Ovary (tissue), 3 donors: Measurements from ENCODE around the gene UAP1.

Experiments
- EP300 ChIP-seq: sonication (generic); formaldehyde crosslinking; IDR thresholded peaks from one replicate; pipeline ENCODE4 v1.6.1; 2017; ENCODE audit warnings: antibody characterized with exemption
- POLR2A ChIP-seq: fragments of 450-650 bp; IDR thresholded peaks from one replicate; pipeline ENCODE4 v1.6.1; 2017; ENCODE audit warnings: antibody characterized with exemption, mild to moderate bottlenecking, moderate library complexity
- TF ChIP-seq, protein P1 (sequence below), 3 donors: fragments of 450-650 bp in 2 of 3; fragments of 200-600 bp in 1 of 3; IDR thresholded peaks; one replicate each; pipeline versions ENCODE4 v1.5.1 to v1.8.0; 2016 to 2022; ENCODE audit warnings: antibody characterized with exemption in 3 of 3, mild to moderate bottlenecking in 1 of 3
- donor health status: DM: no; HTN: no; CAD: no.

DNA sequence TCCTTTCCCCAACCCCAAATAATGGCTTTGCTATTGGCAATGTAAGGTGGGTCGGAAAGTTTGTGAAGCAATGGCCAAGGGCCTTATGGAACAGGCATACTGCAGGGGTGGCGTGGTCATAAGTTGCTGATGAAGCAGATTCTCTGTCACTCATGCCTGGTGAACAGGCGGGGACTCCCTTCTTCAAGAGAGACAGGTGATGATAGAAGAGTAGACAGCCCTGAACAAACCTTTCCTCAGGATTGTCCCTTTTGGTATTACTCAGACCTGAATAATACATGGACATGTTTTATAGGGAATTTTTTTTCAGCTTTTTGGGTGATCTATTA, 83.4 kb downstream of the UAP1 start:
- TF ChIP-seq, protein P1, sequence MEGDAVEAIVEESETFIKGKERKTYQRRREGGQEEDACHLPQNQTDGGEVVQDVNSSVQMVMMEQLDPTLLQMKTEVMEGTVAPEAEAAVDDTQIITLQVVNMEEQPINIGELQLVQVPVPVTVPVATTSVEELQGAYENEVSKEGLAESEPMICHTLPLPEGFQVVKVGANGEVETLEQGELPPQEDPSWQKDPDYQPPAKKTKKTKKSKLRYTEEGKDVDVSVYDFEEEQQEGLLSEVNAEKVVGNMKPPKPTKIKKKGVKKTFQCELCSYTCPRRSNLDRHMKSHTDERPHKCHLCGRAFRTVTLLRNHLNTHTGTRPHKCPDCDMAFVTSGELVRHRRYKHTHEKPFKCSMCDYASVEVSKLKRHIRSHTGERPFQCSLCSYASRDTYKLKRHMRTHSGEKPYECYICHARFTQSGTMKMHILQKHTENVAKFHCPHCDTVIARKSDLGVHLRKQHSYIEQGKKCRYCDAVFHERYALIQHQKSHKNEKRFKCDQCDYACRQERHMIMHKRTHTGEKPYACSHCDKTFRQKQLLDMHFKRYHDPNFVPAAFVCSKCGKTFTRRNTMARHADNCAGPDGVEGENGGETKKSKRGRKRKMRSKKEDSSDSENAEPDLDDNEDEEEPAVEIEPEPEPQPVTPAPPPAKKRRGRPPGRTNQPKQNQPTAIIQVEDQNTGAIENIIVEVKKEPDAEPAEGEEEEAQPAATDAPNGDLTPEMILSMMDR (IDR thresholded peaks at IDR 0.05): no peak
- TF ChIP-seq POLR2A (no peak), EP300 (no peak)
